Measurements from ENCODE around the gene GALNT9. TPM values are rescaled to one million over a fixed set of nuclear protein-coding genes. Genes with fewer than 3 reads are reported as not detected.

The GALNT9 gene
- total RNA-seq, 1 donor from 2014 or later: not detected

GRCh38 chr12:132333273-132333672 is 3.9 kb upstream of the GALNT9 start:
- no peak for ATAC-seq
- intact Hi-C loops (cut with DNase I): no loop called here
- DNase-seq (ENCODE audit: low spot score): no peak

GRCh38 chr12:132330549-132330881 is 1.1 kb upstream of the GALNT9 start:
- intact Hi-C loops (cut with DNase I): no loop called here
- DNase-seq (ENCODE audit: low spot score) (no peak), ATAC-seq (no peak)

- ATAC-seq: no peak
- intact Hi-C loops (cut with DNase I): no loop called here
- no peak for DNase-seq (ENCODE audit: low spot score)
Observed at GRCh38 chr12:132329720-132330548, 545 bp upstream of the GALNT9 start.

GRCh38 chr12:132328282-132329029 is 933 bp downstream of the GALNT9 start:
- intact Hi-C loops (cut with DNase I): no loop called here
- DNase-seq (ENCODE audit: low spot score): no peak
- ATAC-seq: no peak

- no peak for DNase-seq (ENCODE audit: low spot score)
- intact Hi-C loops (cut with DNase I): no loop called here
- ATAC-seq: peak; percentile 90
Observed at GRCh38 chr12:132327336-132328171, 1.8 kb downstream of the GALNT9 start.

DNA sequence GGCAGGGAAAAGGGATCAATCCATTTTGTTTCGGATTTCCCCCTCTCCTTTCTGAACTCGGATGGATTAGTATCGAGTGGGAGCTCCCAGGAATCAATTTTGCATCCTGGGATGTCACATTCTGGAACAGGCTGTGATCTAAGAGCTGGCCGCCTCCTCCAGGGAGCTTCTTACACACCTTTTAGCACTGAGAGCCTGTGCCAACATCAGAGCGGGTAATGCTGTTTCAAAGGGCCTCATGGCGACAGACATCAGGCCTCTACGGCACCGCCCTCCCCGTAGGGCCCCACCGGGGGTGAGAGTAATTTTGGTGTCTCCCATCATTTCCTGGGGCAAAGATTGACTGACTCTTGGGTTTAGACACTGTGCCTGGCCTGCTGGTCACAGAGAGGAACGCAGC is 2.7 kb downstream of the GALNT9 start:
- intact Hi-C loops (cut with DNase I): no loop called here
- ATAC-seq (no peak), DNase-seq (ENCODE audit: low spot score) (no peak)

DNA sequence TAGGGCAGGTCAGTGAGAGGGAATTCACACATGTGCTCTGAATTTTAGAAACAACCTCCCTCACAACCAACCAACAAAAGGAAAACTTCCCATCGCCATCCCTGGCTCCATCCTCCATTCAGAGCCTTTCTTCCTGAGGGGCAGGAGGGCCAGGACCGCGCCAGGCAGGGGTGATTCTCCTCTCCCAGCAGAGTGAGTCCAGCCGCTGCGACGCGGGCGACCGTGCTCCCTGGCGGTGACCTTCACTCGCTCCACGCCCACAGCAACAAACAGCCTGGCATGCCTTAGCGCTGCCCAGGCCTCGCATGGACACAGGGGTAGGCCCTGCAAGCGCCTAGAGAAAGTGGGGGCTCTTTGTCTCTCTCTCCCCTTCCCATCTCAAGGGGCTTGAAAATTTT is 3.7 kb downstream of the GALNT9 start:
- ATAC-seq (no peak), DNase-seq (ENCODE audit: low spot score) (no peak)
- intact Hi-C loops (cut with DNase I): no loop called here

DNA sequence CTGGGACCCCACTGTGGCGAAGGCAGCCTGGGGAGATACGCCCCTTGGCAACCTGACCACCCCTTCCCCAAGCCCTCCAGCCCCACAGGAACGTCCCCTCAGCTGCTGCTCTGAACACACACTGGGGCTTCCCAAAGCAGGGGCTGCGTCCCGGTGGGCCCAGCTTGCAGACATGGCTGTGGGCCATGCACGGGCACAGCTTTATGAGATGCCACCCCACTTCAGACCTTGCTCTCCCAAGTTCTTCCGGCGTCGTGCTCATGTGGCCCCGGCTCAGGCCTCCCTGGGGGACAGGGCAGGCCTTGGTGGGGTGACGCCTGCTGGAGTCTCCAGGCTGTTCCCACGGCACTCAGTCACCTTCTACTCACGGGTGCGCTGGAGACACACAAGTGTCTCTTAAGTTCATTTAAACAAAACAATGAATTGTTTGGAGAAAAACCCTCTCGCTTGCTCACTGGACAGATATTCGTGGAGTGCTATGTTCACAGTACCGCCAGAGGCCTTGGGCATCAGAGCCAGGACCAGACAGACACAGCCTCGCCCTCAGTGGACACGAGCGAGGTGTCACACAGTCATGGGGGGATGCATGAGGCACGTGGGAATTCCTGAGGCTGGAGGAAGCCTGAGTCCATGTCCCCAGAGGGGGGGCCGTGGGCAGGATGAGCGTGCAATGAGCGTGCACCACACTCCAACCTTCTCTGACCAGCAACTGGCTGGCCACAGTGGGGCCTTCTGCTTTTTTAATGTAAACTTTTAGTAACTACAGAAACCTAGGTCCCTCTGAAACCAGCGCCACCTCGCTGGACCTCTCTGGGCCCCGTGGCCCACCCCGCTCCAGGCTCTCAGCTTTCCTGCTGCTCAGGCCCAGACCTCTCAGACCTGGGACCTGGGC is 4.3 kb downstream of the GALNT9 start:
- DNase-seq (ENCODE audit: low spot score) (no peak), ATAC-seq (no peak)
- intact Hi-C loops (cut with DNase I): no loop called here

- ATAC-seq (no peak), DNase-seq (ENCODE audit: low spot score) (no peak)
- intact Hi-C loops (cut with DNase I): no loop called here
Observed at GRCh38 chr12:132324173-132324572, 5.2 kb downstream of the GALNT9 start.

DNA sequence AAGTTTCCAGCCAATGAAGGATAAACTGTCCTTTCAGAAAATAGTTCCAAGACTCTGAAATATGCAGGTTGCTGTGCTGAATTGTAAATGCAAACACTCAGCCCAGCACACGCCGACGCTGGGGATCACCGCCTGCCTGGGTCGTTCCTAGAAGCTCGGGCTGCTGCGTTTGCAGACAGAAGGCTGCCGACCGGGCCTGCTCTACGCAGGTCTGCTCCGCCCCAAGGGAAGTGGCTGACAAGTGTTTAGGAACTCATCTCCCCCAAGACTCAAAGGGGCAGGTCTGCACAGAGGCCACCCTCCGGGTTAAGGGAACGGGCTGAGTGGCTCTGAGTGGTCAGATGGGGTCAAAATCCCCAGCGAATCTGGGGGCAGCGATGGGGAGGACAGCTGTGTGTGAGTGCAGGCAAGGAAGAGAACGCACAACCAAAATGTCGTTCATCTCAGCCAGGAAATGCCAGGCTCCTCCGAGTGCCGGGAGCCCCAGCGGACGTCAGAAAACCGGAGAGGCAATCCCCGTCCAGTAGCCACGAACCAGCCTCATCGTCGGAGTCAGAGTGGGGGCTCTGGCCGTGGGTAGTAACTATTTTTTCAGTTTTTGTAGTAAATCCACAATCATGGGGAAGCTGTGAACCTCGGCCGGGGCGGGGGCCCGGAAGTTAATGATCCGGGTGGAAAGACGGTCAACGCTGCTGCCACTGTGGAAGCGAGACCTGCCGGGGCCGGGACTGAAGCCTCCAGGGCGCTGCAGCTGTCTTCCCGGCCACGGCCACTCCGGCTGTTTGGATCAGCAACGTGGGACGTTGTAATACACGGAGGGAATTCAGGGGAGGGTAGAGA is 6.0 kb downstream of the GALNT9 start:
- no peak for DNase-seq (ENCODE audit: low spot score)
- no peak for ATAC-seq
- intact Hi-C loops (cut with DNase I): no loop called here

GRCh38 chr12:132322206-132323132 is 6.9 kb downstream of the GALNT9 start:
- DNase-seq (ENCODE audit: low spot score) (no peak), ATAC-seq (no peak)
- intact Hi-C loops (cut with DNase I): no loop called here

GRCh38 chr12:132321321-132322118 is 7.9 kb downstream of the GALNT9 start:
- DNase-seq (ENCODE audit: low spot score) (no peak), ATAC-seq (no peak)
- intact Hi-C loops (cut with DNase I): no loop called here

GRCh38 chr12:132320767-132321211 is 8.6 kb downstream of the GALNT9 start:
- intact Hi-C loops (cut with DNase I): no loop called here
- ATAC-seq (no peak), DNase-seq (ENCODE audit: low spot score) (no peak)

- DNase-seq (ENCODE audit: low spot score): no peak
Observed at GRCh38 chr12:132319991-132320570, 9.3 kb downstream of the GALNT9 start.

GRCh38 chr12:132319359-132319950 is 9.9 kb downstream of the GALNT9 start:
- ATAC-seq (no peak), DNase-seq (ENCODE audit: low spot score) (no peak)
- intact Hi-C loops (cut with DNase I): no loop called here

More at GRCh38 chr12:132319991-132320570, 9.3 kb downstream of the GALNT9 start:
- ATAC-seq: no peak
- intact Hi-C loops (cut with DNase I): no loop called here

All from sciatic nerve (tissue), 2 donors.